Ureter (tissue), 1 donor: ENCODE results near the gene RIN3. TPM values are rescaled to one million over a fixed set of nuclear protein-coding genes. Genes with fewer than 3 reads are reported as not detected.

ENCODE experiments used
- DNase-seq: peaks from one replicate; pipeline ENCODE4 v3.0.0-alpha.2; 2020; ENCODE audit warnings: low spot score
- total RNA-seq: library from RNA; stranded (reverse); gene quantifications from one replicate; pipeline ENCODE4 v1.2.4, GENCODE V29; 2023
- donor health status: DM: yes; HTN: yes; CAD: no.

RIN3 gene
- total RNA-seq, 1 donor from 2014 or later = 27.3 TPM

DNA sequence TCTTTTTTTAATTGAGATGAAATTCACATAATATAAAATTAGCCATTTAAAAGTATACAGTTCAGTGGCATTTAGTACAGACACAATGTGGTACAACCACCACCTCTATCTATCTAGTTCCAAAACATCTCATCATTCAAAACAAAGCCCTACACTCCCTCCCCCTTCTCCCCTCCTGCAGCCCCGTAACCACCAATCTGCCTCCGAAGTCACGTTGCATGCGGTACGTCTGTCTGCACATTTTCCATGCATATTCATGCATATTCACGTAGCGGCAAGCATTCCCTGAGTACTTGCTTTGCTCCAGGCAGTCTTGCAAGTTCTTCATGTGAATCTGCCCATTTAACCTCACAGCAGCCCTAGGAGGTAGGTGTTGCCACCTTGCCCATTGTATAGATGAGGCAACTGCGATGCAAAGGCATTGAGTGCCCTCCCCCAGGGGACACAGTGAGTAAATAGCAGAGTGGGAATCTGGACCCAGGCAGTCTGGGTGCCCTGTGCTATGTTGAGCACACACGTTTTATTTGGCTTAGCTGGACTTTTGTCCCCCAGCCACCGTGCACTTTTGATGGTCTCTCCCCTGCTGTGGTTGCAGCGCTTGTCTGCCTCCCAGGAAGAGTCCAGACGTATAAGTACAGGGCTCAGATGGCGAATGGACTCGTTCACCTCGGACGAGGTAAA lies 43.4 kb downstream of the RIN3 start:
- DNase-seq = no peak

DNA sequence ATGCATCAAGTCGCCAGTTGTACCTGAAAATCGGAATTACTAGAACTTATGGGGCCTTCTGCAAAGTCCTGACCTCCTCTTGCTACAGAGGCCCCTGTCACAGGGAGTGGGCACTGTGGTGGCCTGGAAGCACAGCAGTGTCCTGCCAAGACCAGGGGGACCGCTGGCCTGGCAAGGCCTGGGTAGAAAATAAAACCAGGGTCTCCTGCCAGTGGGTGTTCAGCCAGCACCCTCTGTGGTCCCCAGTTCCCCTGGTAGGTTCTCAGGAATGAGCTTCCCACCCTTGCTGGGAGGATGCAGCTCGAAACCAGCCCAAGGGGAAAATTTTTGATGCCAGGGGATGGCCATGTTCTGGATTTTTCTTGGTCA lies 43.9 kb downstream of the RIN3 start:
- DNase-seq = no peak

DNA sequence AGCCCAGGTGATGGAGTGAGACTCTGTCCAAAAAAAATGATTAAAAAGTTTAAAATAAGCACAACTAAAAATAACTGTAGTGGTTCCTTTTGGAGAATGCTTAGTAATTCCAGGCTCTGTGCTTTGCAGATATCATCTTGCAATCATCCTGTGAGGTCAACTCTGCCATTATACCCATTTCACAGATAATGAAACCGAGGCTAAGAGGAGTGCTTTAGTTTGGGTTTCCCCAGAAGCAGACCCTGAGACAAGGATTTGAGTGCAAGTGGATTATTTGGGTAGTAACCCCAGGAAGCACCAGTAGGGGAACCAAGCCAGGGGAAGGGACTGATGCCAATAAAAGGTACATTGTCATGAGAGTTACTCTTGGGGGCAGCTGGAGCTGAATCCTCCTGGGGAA lies 44.7 kb downstream of the RIN3 start:
- DNase-seq = no peak

DNA sequence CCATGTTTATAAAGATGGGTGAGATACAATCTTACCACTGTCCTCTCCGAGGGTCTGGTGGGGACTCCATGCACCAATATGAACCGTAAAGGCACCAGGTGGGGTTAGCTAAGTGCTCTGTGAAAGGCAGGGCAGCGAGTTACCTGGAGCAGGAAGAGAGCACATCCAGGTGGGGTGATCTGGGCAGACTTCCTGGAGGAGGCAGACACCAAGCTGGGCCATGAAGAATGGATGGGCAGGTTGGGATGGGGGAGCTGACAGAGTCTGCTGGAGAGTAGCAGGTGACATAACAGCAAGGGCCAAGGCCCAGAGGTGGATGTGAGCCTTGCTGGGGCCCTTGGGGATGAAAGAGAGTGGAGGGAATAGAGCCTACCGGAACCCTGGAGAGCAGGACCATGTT lies 45.9 kb downstream of the RIN3 start:
- no peak for DNase-seq

DNA sequence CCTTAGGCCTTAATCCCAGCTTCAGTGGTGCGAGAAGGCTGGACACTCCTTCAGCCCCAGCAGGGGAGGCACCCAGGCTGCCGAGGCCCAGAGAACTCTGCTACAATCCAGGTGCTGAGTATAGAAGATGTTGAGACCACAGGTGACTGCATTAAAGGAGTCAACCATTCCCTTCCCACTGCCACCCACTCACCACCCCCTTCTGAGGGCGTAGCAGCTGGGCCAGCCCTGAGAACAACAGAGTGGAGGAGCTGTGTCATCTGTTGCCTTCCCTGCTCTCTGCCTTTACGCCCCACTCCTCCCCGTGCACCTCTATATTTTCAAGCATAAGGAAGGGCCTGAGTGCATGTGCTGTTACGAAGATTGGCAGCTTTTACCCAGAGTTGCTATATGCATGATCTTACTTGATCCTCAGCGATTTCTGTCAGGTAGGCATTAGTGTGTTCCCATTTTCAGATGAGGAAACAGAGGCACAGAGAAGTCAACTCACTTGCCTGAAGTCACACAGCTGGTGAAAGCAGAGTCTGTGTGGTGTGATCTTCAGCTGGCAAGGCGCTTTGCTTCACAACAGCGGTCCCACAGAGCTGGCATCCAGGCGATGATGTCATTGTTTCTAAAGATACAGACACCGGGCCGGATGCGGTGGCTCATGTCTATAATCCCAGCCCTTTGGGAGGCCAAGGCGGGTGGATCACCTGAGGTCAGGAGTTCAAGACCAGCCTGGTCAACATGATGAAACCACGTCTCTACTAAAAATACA lies 46.7 kb downstream of the RIN3 start:
- no peak for DNase-seq

DNA sequence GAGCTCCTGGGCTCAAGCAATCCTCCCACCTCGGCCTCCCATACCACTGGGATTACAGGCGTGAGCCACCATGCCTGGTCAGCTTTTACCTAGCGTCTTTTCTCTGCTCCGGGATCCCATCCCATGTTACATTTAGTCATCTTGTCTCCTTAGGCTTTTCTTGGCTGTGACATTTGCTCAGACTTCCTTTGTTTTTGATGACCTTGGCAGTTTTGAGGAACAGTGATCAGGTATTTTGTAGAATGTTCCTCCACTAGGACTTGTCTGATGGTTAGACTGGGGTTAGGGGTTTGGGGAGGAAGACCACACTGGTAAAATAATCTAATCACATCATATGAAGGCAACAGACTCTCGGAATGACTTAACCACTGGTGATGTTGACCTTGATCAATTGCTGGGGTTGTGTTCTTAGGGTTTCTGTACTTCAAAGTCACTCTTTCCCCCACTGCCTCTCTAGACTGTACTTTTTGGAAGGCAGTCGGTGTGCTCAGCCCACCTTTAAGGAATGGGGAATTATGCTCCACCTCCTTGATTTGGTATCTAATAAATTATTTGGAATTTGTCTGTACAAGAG lies 48.4 kb downstream of the RIN3 start:
- DNase-seq = no peak

DNA sequence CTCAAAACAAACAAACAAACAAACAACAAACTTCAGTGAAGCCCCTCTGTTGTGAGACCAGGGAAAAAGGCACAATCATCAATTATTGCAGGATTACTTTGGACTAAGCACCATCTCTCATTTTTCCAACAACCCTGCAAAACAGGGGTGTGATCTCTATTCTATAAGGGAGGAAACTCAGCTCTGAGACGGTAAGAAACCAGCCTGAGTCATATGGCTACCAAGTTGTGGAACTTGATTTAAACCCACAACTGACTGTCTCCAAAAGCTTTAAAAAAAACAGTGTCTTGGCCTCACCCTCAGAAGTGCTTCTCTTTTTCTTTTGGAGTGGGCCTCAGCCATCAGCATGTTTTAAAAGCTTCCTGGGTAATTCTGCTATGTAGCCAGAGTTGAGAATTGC lies 49.8 kb downstream of the RIN3 start:
- DNase-seq = no peak

DNA sequence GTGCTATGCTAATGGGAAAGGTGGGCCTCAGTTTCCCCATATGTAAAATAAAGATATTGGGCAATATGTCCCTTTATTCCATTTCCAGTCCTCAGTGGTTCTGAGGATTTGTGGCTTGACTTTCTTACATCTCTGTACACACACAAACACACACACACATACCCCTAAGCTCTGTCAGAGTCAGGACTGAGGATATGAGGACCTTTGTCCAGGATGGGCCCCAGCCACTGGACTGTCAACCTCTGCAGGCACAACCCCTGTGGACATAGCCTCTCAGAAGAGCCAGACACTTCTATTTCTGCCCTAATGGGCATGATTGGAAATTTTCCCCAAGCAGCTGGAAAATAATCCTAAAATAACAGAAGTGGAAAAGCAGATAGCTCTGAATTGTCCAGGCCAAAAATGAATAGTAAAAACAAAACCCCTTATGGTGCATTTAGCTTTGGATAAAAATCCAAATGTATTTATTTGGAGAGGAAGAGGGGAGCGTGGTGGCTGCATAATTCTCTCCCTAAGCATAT lies 50.2 kb downstream of the RIN3 start:
- DNase-seq = no peak

DNA sequence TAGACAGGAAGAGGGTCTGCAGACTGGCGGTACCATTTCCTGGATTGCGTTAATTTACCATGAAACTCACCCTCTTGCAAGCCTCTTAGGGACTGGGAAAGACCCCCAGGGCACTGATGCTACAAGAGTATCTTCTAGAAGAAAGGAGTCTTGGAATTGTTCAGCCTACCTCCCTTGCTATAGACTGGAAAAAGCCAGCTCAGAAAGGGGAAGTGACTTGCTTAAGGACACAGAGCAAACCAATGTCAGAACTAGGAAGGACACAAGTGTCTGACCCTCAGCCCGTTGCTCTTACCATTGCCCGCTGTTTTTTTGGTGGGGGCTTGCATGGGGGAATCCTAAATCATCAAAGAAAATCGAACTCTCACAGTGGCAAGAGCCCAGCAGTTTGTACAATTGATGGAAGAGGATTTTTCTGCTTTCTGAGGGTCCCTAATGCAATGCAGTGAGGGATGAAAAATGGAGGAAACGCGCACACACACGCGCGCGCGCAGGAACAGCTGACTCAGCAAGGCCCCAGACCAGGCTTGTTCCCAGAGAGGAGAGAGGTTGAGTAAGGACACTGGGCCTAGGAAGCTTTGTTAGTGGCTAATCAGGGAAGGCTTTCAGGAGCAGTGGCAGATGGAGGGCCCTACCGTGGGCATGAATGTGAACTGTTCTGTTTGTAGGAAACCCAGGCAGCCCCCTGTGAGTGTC lies 50.9 kb downstream of the RIN3 start:
- DNase-seq = no peak

DNA sequence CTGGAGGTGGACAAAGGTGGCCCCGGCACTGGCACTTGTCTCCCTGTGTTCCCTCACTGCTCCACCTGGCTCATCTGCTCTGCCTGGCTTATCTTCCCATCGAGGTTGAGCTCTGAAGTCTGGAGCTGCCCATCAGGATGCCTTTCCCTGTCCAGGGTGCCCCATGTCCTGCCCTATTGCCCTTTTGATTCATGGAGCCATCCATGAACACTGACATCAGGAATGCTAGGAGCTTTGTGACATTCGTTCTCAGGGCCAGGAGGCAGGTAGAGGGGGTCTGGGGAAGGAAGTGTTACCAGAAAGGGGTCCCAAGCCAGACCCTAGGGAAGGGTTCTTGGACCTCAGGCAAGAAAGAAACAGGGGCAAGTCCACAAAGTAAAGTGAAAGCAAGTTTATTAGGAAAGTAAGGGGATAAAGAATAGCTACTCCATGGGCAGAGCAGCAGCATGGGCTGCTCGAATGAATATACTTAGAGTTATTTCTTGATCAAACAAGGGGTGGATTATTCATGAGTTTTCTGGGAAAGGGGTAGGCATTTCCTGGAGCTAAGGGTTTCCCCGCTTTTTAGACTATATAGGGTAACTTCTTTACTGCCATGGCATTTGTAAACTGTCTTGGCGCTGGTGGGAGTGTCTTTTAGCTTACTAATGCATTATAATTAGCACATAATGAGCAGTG lies 51.6 kb downstream of the RIN3 start:
- DNase-seq = no peak

DNA sequence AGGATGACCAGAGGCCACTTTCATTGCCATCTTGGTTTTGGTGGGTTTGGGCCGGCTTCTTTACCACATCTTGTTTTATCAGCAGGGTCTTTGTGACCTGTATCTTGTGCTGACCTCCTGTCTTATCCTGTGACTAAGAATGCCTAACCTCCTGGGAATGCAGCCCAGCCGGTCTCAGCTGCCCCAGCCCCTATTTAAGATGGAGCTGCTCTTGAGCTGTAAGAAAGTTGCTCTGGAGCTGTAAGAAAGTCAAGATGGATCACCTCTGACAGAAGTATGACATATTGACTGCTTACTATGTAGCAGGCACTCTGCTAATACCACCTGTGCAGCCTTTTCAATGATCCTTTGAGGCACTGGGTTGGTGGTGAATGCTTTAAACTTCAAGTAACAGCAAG lies 52.1 kb downstream of the RIN3 start:
- no peak for DNase-seq

DNA sequence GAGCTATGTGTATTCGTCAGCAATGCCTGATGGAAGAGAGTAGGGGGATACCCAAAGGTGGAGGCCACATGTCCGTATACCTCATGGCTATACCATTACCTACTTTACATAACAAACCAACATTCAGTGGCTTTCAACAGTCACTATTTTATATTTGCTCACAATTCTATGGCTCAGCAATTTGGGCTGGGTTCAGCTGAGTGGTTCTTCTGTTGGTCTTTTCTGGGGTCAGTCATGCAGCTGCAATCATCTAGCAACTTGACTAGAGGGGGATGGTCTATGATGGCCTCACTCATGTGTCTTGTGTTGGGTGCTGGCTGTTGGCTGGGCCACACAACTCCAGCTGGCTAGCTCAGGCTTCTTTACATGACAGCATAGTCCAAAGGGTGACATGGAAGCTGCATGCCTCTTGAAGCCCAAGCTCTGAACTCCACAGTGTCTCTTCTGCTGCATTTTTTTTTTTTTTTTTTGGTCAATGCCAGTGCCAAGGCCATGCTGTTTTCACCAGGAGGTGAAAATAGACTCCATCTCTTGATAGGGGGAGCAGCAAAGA lies 53.7 kb downstream of the RIN3 start:
- DNase-seq = no peak

DNA sequence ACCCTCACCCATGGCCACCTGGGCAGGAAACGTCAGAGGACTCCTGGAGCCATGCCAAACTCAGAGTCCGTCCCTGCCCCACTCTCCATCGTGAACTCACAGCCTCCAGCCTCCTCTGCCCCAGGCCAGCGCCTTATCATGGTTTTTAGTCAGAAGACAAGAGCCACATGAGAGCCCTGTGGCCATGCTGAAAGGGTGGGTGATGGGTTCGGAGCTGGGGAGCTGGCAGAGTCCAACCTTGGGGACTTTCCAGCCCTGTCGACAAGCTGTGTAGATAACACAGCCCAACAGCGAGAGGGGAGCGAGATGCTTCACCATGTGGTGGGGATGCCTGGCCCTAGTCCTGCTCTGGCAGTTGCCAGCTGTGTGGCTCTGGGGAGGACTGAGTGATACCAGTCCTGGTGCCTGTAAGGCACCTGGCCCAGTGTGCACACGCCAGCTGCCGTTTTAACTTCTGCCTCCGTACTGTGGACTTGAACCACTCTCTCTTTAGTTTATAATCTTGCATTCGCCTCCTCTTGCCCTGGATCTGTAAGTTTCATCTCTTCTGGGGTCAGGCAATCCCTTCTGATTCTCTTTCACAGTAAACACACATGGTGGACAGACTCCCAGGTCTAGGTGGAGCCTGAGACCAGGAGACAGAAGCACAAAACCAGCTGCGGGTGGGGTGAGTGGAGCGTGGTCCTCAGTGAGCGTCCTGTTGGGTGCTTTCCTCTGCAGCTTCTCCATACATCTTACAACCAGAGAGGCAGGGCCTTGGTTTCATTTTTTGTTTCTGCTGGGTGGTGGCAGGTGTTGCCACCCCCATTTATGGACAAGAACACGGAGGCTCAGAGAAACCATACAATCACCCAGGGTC lies 55.3 kb downstream of the RIN3 start:
- no peak for DNase-seq

DNA sequence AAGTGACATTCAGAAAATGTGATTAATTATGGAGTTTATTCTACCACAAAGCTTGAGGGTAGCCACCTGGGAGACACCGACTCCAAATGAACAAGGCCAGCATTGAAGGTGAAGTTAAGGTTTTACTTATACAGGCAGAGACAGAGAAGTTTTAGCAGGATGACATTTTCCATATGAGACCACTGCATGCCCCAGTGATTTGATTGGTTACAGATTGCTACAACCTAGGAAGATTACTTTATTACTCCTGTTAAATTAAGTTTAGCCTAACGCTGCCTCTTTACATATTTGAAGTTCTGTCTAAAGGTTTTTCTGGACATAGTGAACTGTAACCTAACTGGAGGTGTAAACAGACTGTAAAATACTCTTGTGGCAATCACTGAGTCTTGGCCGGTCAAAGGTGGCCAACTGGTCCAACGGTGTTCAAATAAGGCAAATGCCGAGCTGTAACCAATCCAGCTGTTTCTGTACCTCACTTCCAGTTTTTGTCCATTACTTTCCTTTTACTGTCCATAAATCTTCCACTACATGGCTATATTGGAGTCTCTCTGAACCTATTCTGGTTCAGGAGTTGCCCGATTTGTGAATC lies 57.2 kb downstream of the RIN3 start:
- no peak for DNase-seq

DNA sequence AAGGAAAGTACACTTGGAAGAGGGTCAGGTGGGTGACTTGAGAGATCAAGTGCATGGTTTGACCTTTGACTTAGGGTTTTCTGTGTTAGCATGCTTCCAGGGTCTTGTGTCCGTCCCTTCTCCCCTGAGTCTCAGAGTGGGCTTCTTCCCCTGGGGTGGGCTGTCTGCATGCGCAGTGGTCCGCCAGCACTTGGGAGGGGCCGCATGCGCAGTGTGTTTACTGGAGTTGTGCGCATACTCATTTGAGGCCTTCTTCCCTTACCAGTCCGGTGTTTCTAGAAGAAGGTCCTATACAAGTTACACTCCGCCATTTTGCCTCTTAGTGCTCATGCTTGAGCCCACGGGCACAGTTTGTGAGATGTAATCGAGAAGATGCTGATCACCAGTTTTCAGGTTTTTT lies 58.5 kb downstream of the RIN3 start:
- DNase-seq = no peak

DNA sequence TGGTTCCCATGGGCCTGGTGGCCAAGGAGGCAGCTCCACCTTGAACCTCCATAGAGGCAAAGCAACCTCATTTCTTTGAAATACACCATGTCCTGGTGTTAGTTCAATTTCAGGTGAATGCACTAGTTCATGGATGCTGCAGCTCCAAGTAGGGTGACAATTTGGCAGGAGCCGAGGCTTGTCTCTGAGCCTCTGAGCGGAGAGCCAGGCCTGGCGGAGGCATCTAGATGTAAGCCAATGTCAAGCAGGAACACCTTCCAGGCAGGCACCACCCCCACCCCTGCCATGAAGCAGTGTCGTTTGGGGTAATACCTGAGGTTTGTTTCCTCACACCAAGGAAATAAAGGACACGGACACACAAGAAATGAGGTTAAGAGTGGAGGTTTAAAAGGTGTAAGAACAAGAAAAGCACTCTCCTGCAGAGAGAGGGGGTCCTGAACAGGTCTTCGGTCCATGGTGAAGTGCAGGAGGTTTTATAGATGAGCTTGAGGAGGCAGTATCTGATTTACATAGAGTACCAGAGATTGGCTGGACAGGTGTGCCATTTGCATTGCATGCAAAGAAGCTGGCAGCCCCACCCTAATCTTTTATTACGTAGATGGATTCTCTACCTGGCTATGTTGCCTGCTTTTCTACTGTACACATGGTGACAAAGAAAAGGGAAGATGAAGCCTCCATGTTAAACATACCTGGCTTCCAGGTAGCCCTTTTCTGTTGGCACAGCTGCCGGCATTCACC lies 60.3 kb downstream of the RIN3 start:
- DNase-seq = no peak

DNA sequence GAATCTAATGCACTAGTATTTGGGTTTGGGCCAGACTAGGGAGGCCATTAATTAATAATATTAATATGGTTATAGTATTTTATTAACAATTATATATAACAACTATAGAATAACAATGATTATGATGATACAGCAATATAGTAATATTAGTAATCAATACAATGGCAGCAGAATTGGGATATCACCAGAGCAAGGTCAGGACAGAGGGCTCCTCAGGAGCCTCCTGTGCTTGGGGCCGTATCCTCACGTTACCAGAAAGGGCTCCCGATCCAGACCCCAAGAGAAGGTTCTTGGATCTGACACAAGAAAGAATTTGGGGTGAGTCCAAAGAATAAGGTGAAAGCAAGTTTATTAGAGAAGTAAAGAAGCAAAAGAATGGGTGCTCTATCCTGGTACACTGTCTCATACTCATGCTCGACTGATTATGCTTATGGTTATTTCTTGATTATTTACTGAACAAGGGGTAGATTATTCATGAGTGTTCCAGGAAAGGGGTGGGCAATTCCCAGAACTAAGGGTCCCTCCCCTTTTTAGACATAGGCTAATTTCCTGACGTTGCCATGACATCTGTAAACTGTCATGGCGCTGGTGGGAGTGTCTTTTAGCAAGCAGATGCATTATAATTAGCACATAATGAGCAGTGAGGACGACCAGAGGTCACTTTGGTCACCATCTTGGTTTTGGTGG lies 61.6 kb downstream of the RIN3 start:
- DNase-seq = no peak

DNA sequence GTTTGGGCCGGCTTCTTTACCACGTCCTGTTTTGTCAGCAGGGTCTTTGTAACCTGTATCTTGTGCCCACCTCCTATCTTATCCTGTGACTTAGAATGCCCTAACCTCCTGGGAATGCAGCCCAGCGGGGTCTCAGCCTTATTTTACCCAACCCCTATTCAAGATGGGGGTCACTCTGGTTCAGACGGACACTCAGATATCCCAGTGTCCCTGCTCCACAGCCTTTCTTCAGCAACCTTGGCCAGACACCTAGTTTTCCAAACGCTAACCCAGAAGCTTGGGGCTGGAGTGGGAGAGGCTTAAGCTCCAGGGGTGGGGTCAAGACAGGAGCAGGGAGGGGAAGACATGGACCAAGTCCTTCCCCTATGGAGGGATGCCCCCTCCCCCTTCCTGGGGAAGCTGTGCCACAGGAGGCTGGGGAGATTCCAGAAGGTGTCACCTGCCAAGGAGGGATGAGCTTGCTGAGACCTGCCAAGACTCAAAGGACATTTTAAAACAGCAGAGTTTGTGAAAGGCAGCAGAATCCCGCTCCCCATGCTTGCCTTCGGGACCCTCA lies 62.2 kb downstream of the RIN3 start:
- no peak for DNase-seq

DNA sequence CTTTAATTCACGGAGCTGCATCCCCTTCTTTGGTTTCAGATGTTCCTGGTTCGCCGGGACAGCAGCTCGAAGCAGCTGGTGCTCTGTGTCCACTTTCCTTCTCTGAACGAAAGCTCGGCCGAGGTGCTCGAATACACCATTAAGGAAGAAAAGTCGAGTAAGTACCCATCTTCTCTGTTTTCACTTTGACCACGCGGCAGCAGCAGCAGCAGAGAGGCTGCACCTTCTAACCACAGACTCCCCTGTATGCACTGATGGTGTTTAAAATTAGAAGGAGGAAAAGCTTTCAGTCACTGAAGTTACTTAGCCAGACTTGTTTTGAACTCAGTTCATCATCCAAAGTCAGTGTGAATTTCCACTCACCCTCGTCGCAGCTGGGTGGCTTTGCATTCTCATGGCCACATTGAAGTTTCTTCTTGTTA lies 63.8 kb downstream of the RIN3 start:
- DNase-seq = no peak
